ENCODE measurements around the gene PRSS2.

GRCh38 chr7:142720986-142721385 lies 49.8 kb upstream of the PRSS2 start:
- TF ChIP-seq CTCF (IDR thresholded peaks at IDR 0.05) = no peak
- TF ChIP-seq POLR2A (IDR thresholded peaks at IDR 0.05) = no peak

Data from testis (tissue), 2 donors.